Activated T-helper 2 cell treated with anti-CD3 and anti-CD28 coated beads, Interferon-gamma antibody, Interleukin-2, Interleukin-4, amounts not matched to agents 10 μg/mL and 5 μg/mL and 100 μg/mL, durations not matched to agents 14 hours and 24 hours and 36 hours (primary cell): ENCODE data around the gene AP2A1. TPM values are rescaled to one million over a fixed set of nuclear protein-coding genes. Genes with fewer than 3 reads are reported as not detected.

Experiments
- DNase-seq: peaks from one replicate; pipeline ENCODE4 v3.0.0; 2021; ENCODE audit warnings: low spot score
- H3K27ac Mint-ChIP-seq: one replicate; pipeline ENCODE4 v1.8.0; 2021; ENCODE audit warnings: mixed read lengths
- H3K27me3 Mint-ChIP-seq: one replicate; pipeline ENCODE4 v1.8.0; 2021; ENCODE audit warnings: low read depth, mixed read lengths
- H3K36me3 Mint-ChIP-seq: one replicate; pipeline ENCODE4 v1.8.0; 2021; ENCODE audit warnings: low read depth, mixed read lengths
- H3K4me1 Mint-ChIP-seq: one replicate; pipeline ENCODE4 v1.8.0; 2021; ENCODE audit warnings: low read depth, mixed read lengths
- H3K4me3 Mint-ChIP-seq: one replicate; pipeline ENCODE4 v1.8.0; 2021; ENCODE audit warnings: low read depth, mild to moderate bottlenecking, moderate library complexity, mixed read lengths
- H3K9me3 Mint-ChIP-seq: one replicate; pipeline ENCODE4 v1.8.0; 2021; ENCODE audit warnings: mixed read lengths
- intact Hi-C: fragments of 100-400 bp; cut with micrococcal nuclease; formaldehyde crosslinking; loops from one replicate; pipeline ENCODE4 v1.15.1; 2023
- total RNA-seq: library from RNA; stranded (reverse); gene quantifications from 2 replicates; pipeline ENCODE4 v1.2.3, GENCODE V29; 2022

Gene AP2A1
- total RNA-seq, 1 donor from 2014 or later = 61.9 TPM

GRCh38 chr19:49802836-49803528 is 36.2 kb downstream of the AP2A1 start:
- no peak overlapping the region for H3K4me3 Mint-ChIP-seq
- no peaks in the 10 kb centered on the region for H3K4me1 Mint-ChIP-seq
- H3K27ac Mint-ChIP-seq = no peak overlapping the region
- H3K36me3 Mint-ChIP-seq = peaks cover 45% of the 10 kb centered on the region
- no peaks in the 10 kb centered on the region for H3K27me3 Mint-ChIP-seq
- no peak for DNase-seq
- H3K9me3 Mint-ChIP-seq = no peaks in the 10 kb centered on the region
- intact Hi-C loops = no loop called here

GRCh38 chr19:49803529-49803856 is 36.7 kb downstream of the AP2A1 start:
- Mint-ChIP-seq H3K27me3 (no peaks in the 10 kb centered on the region), H3K4me3 (no peak overlapping the region), H3K4me1 (peaks cover 2% of the 10 kb centered on the region), H3K27ac (no peak overlapping the region), H3K9me3 (no peaks in the 10 kb centered on the region), H3K36me3 (peaks cover 42% of the 10 kb centered on the region)
- no peak for DNase-seq
- intact Hi-C loops = no loop called here

- Mint-ChIP-seq H3K27ac (peak overlapping the region; percentile 13), H3K4me3 (no peak overlapping the region)
- intact Hi-C loops = no loop called here
These were observed 39.2 kb downstream of the AP2A1 start for GRCh38 chr19:49805822-49806619.

GRCh38 chr19:49806620-49806959 is 39.8 kb downstream of the AP2A1 start:
- Mint-ChIP-seq H3K36me3 (peaks cover 24% of the 10 kb centered on the region), H3K4me1 (peaks cover 10% of the 10 kb centered on the region), H3K27me3 (no peaks in the 10 kb centered on the region), H3K9me3 (no peaks in the 10 kb centered on the region), H3K4me3 (no peak overlapping the region), H3K27ac (no peak overlapping the region)
- intact Hi-C loops = no loop called here
- no peak for DNase-seq

More at GRCh38 chr19:49805822-49806619, 39.2 kb downstream of the AP2A1 start:
- Mint-ChIP-seq H3K36me3 (peaks cover 26% of the 10 kb centered on the region), H3K4me1 (peaks cover 10% of the 10 kb centered on the region), H3K27me3 (no peaks in the 10 kb centered on the region), H3K9me3 (no peaks in the 10 kb centered on the region)
- DNase-seq = no peak

GRCh38 chr19:49807058-49807903 is 40.5 kb downstream of the AP2A1 start:
- Mint-ChIP-seq H3K4me1 (peaks cover 15% of the 10 kb centered on the region), H3K36me3 (peaks cover 22% of the 10 kb centered on the region), H3K27me3 (no peaks in the 10 kb centered on the region), H3K4me3 (no peak overlapping the region), H3K9me3 (no peaks in the 10 kb centered on the region), H3K27ac (no peak overlapping the region)
- intact Hi-C loops = no loop called here
- no peak for DNase-seq

GRCh38 chr19:49807904-49808675 is 41.3 kb downstream of the AP2A1 start:
- no peaks in the 10 kb centered on the region for H3K27me3 Mint-ChIP-seq
- H3K9me3 Mint-ChIP-seq = no peaks in the 10 kb centered on the region
- DNase-seq = no peak
- intact Hi-C loops = no loop called here
- peaks cover 21% of the 10 kb centered on the region for H3K4me1 Mint-ChIP-seq
- peak overlapping the region; percentile 49 for H3K4me3 Mint-ChIP-seq
- peak overlapping the region; percentile 78 for H3K27ac Mint-ChIP-seq
- peaks cover 16% of the 10 kb centered on the region for H3K36me3 Mint-ChIP-seq

- H3K27me3 Mint-ChIP-seq = no peaks in the 10 kb centered on the region
- H3K4me1 Mint-ChIP-seq = peaks cover 24% of the 10 kb centered on the region
- intact Hi-C loops = no loop called here
- peak overlapping the region; percentile 78 for H3K27ac Mint-ChIP-seq
- H3K36me3 Mint-ChIP-seq = peaks cover 10% of the 10 kb centered on the region
- DNase-seq = peak; percentile 76
- peak overlapping the region; percentile 89 for H3K4me3 Mint-ChIP-seq
- H3K9me3 Mint-ChIP-seq = no peaks in the 10 kb centered on the region
These were observed 41.9 kb downstream of the AP2A1 start for GRCh38 chr19:49808711-49809159.

GRCh38 chr19:49809160-49809940 is 42.5 kb downstream of the AP2A1 start:
- no peaks in the 10 kb centered on the region for H3K9me3 Mint-ChIP-seq
- no peaks in the 10 kb centered on the region for H3K27me3 Mint-ChIP-seq
- peak overlapping the region; percentile 89 for H3K4me3 Mint-ChIP-seq
- peak; percentile 29 for DNase-seq
- peak overlapping the region; percentile 78 for H3K27ac Mint-ChIP-seq
- intact Hi-C loops = no loop called here
- H3K36me3 Mint-ChIP-seq = peaks cover 9% of the 10 kb centered on the region
- peaks cover 24% of the 10 kb centered on the region for H3K4me1 Mint-ChIP-seq

GRCh38 chr19:49809941-49810389 is 43.2 kb downstream of the AP2A1 start:
- peaks cover 24% of the 10 kb centered on the region for H3K4me1 Mint-ChIP-seq
- peak overlapping the region; percentile 89 for H3K4me3 Mint-ChIP-seq
- H3K27me3 Mint-ChIP-seq = no peaks in the 10 kb centered on the region
- no peak for DNase-seq
- no peaks in the 10 kb centered on the region for H3K9me3 Mint-ChIP-seq
- H3K27ac Mint-ChIP-seq = no peak overlapping the region
- peaks cover 9% of the 10 kb centered on the region for H3K36me3 Mint-ChIP-seq
- intact Hi-C loops = loop anchor here (5.0 to 10.0 kb wide), 2 partner anchors 145 to 218 kb away; partner anchors contain the start of genes BCL2L12, IRF3 and PRR12

- Mint-ChIP-seq H3K27me3 (no peaks in the 10 kb centered on the region), H3K27ac (no peak overlapping the region), H3K36me3 (peaks cover 5% of the 10 kb centered on the region), H3K4me1 (peaks cover 24% of the 10 kb centered on the region), H3K9me3 (no peaks in the 10 kb centered on the region), H3K4me3 (no peak overlapping the region)
- no peak for DNase-seq
- intact Hi-C loops = loop anchor here (5.0 to 10.0 kb wide), 2 partner anchors 147 to 219 kb away; partner anchors contain the start of genes BCL2L12, IRF3 and PRR12
These were observed 44.5 kb downstream of the AP2A1 start for GRCh38 chr19:49811328-49811727.

GRCh38 chr19:49812452-49812996 is 45.7 kb downstream of the AP2A1 start:
- Mint-ChIP-seq H3K36me3 (peaks cover 3% of the 10 kb centered on the region), H3K27me3 (no peaks in the 10 kb centered on the region), H3K4me1 (peaks cover 27% of the 10 kb centered on the region), H3K4me3 (peak overlapping the region; percentile 88), H3K9me3 (no peaks in the 10 kb centered on the region), H3K27ac (peak overlapping the region; percentile 94)
- intact Hi-C loops = loop anchor here (2.0 to 10.0 kb wide), 4 partner anchors 46 to 220 kb away; partner anchors contain the start of genes AKT1S1, AP2A1, BCL2L12 and IRF3
- no peak for DNase-seq
